SU-DHL-6 (cell line): ENCODE measurements around the gene RC3H2.

Experiments used
- H2AFZ ChIP-seq: fragments of 200-600 bp; sonication (generic); 2 replicates; pipeline ENCODE4 v1.6.1; 2014; ENCODE audit warnings: low read depth, mild to moderate bottlenecking, moderate library complexity, mixed read lengths, antibody characterized with exemption, low read length; ENCODE audit not compliant: severe bottlenecking
- H3F3A ChIP-seq: fragments of 200-600 bp; shearing (Covaris generic); 2 replicates; pipeline ENCODE4 v1.6.0; 2016; ENCODE audit warnings: antibody characterized with exemption, mild to moderate bottlenecking; ENCODE audit not compliant: insufficient read depth
- H3K27ac ChIP-seq: fragments of 200-600 bp; sonication (generic); 2 replicates; pipeline ENCODE4 v1.5.1; 2016; ENCODE audit warnings: low read depth, mild to moderate bottlenecking, low read length, moderate library complexity, mixed read lengths
- H3K27me3 ChIP-seq: fragments of 200-600 bp; sonication (generic), shearing (Covaris generic); 2 replicates; pipeline ENCODE4 v1.6.0; 2014; ENCODE audit warnings: mild to moderate bottlenecking, low read length
- H3K36me3 ChIP-seq: fragments of 200-600 bp; sonication (generic); 2 replicates; pipeline ENCODE4 v1.6.1; 2014; ENCODE audit warnings: mild to moderate bottlenecking, low read length, mixed read lengths
- H3K4me2 ChIP-seq: fragments of 300-600, 200-600 bp; shearing (Covaris generic), sonication (generic); 2 replicates; pipeline ENCODE4 v1.6.0; 2014; ENCODE audit warnings: low read length, low read depth, mild to moderate bottlenecking; ENCODE audit not compliant: poor library complexity, severe bottlenecking
- H3K4me3 ChIP-seq: fragments of 200-600 bp; sonication (generic); 2 replicates; pipeline ENCODE4 v1.5.1; 2014; ENCODE audit warnings: antibody characterized with exemption, low read length, mild to moderate bottlenecking, mixed read lengths; ENCODE audit not compliant: insufficient read depth, poor library complexity, severe bottlenecking
- H3K79me2 ChIP-seq: fragments of 200-600 bp; sonication (generic); 2 replicates; pipeline ENCODE4 v1.6.1; 2014; ENCODE audit warnings: mild to moderate bottlenecking, low read length, moderate library complexity; ENCODE audit not compliant: insufficient read depth
- H3K9ac ChIP-seq: fragments of 200-600 bp; sonication (generic); 2 replicates; pipeline ENCODE4 v1.7.0; 2014; ENCODE audit warnings: mild to moderate bottlenecking, low read length
- H3K9me2 ChIP-seq: fragments of 200-600 bp; sonication (generic); replicated peaks from 2 replicates; pipeline ENCODE4 v1.6.1; 2014; ENCODE audit warnings: low read length; ENCODE audit not compliant: insufficient read depth
- H3K9me3 ChIP-seq: fragments of 200-600 bp; sonication (generic); 2 replicates; pipeline ENCODE4 v1.6.1; 2014; ENCODE audit warnings: low read length, mixed read lengths; ENCODE audit not compliant: insufficient read depth
- H4K20me1 ChIP-seq: fragments of 200-600 bp; sonication (generic); 2 replicates; pipeline ENCODE4 v1.6.1; 2014; ENCODE audit warnings: low read depth, mild to moderate bottlenecking, antibody characterized with exemption, low read length, moderate library complexity, mixed read lengths
- EZH2phosphoT487 ChIP-seq: fragments of 200-600 bp; sonication (generic), shearing (Covaris generic); conservative IDR thresholded peaks from 2 replicates; pipeline ENCODE4 v1.6.1; 2018; ENCODE audit warnings: mild to moderate bottlenecking, antibody characterized with exemption, low read length, moderate library complexity, mixed read lengths
- TF ChIP-seq, protein P1 (sequence below): fragments of 200-600 bp; sonication (generic); IDR thresholded peaks from one replicate; pipeline ENCODE4 v1.5.1; 2017; ENCODE audit warnings: antibody characterized with exemption, mild to moderate bottlenecking, low read length, moderate library complexity; ENCODE audit not compliant: insufficient read depth, poor library complexity, severe bottlenecking

RC3H2 gene

DNA sequence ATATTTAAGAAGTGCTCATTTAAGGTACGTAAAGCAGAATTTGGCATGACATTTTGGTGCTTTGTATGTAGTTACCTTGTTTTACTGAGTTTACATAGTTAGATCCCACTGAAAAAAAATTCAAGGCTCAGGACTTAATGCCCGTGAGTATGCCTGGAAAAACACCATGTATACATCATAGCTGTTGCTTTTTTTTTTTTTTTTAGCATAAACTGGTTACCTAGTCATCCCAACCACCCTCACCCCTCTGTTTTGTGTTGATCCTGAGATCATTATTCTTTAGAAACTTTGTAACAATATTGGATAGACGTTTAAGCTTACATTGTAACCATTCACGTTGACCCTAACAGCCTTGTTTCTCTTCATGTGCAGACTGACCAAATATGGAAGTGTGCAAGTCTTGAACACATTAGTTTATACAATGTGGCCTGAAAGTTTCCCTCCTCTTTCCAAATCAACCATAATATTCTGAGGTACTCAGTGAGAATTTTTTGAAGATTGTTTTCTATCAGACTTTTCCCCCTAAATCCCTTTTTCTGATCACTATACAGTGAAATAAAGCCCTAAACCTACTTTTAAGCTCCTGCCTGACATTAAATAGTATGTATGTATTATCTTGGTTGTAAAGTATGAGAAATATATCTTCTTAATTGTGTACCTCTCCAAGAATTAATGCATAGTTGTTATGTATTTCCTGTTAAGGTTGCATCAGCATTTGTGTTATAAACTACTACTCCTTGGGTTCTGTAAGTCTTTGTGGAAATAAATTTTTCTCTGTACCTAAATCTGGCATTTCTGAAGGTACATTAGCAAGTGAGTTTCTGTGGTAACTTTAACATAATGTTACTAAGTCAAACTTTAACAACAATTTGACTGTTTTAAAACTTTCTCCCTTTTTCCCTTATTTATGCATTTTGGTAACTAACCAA is 40.1 kb upstream of the RC3H2 start:
- Histone ChIP-seq H3K9ac (no peak overlapping the region), H3K4me3 (no peak overlapping the region), H3K4me2 (peak overlapping the region; percentile 29), H3K27me3 (no peaks in the 10 kb centered on the region), H3K79me2 (peaks cover 91% of the 10 kb centered on the region), H4K20me1 (peaks cover 18% of the 10 kb centered on the region), H3F3A (0 out of 2 replicates have a peak, but pooled peaks cover under 1% of the 10 kb centered on the region), H3K27ac (peak overlapping the region; percentile 27; the same call in 1 of the 2 replicates), H2AFZ (no peak overlapping the region), H3K9me3 (no peaks in the 10 kb centered on the region), H3K9me2 (no peaks in the 10 kb centered on the region), H3K36me3 (0 out of 2 replicates have a peak, but pooled peaks cover 3% of the 10 kb centered on the region)
- TF ChIP-seq, protein P1, sequence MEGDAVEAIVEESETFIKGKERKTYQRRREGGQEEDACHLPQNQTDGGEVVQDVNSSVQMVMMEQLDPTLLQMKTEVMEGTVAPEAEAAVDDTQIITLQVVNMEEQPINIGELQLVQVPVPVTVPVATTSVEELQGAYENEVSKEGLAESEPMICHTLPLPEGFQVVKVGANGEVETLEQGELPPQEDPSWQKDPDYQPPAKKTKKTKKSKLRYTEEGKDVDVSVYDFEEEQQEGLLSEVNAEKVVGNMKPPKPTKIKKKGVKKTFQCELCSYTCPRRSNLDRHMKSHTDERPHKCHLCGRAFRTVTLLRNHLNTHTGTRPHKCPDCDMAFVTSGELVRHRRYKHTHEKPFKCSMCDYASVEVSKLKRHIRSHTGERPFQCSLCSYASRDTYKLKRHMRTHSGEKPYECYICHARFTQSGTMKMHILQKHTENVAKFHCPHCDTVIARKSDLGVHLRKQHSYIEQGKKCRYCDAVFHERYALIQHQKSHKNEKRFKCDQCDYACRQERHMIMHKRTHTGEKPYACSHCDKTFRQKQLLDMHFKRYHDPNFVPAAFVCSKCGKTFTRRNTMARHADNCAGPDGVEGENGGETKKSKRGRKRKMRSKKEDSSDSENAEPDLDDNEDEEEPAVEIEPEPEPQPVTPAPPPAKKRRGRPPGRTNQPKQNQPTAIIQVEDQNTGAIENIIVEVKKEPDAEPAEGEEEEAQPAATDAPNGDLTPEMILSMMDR = no peak
- TF ChIP-seq EZH2phosphoT487 = no peak

DNA sequence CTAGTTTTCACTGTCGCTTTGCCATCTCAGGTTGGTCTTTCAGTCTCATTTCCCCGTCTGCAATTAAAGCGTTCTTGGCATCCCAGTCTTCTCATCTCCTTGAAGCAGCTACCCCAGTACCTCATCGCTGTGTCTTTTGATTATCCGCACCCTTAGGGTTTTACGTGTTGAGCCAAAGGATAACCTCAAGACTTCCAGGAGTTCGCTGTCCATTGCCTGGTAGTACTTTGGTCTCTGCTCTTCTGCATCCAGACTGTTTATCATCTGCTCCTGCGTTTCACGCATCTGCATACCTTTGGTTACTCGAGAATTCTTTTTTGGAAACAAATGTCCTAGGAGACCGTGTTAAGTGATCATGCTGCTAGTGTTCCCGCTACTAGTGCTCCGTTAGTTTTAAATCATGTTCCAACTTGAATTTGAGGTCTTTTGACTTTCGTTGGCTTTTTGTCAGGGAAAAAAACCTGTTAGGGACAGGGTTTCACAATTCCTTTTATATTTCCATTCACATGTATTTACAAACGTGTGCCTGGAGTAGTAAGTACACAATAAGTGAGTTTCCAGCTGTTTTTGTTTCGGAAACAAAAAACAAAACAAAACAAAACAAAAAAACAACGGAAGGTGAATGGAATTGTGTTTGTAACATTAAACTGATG is 36.5 kb upstream of the RC3H2 start:
- Histone ChIP-seq H3K27me3 (no peaks in the 10 kb centered on the region), H2AFZ (no peak overlapping the region), H4K20me1 (0 out of 2 replicates have a peak, but pooled peaks cover 4% of the 10 kb centered on the region), H3K4me2 (peak overlapping the region; percentile 77), H3K9ac (peak overlapping the region; percentile 69), H3K9me3 (no peaks in the 10 kb centered on the region), H3K36me3 (no peaks in the 10 kb centered on the region), H3K9me2 (no peaks in the 10 kb centered on the region), H3K79me2 (peaks cover 58% of the 10 kb centered on the region), H3K27ac (peak overlapping the region; percentile 27; the same call in 1 of the 2 replicates), H3F3A (peaks cover 22% of the 10 kb centered on the region; the same call in 1 of the 2 replicates), H3K4me3 (peak overlapping the region; percentile 79)
- TF ChIP-seq, protein P1 = no peak
- TF ChIP-seq EZH2phosphoT487 = no peak

DNA sequence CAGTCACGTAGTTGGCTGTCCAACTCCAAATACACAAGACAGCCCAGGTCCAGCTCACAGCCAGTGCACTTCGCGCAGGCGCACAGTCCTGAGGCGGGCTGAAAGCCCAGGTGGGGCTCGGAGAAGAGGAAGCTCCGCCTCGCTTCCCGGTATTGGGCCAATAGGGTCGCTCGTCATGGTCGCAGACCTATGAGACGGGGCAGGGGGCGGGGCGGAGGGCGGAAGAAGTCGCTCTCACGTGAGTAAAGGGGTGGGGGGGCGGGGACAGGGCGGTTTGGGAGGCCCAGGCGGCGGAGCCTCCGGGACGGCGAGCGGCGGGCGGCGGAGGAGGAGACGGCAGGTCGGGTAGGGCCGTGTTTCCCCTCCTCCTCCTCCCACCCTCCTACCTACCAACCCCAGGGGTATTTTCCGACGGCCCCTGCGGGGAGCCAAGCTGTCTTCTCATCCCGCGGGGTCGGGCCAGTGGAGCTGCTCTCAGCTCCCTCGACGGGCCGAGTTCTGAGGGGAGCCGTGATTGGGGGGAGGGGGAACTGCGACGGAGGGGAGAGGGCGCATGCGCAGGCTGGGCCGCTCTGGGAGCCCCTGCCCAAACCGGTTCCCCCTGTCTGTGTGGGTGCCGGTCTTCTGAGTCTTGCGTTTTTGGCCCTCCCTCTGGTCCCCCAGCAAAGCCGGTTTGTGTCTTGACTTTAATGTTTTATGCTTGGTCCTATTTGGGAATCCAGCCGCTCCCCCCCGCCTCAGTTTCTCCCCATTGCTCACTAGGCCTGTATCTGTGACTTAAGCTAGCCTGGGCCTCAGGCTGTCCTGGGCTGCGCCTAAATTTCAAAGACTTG is 35.8 kb upstream of the RC3H2 start, which contains the start of gene RABGAP1:
TSS of gene RABGAP1 (plus strand) at position 272 of the 833 bp plus-strand sequence. CDS start 16,040 bp downstream, outside the sequence.
- Histone ChIP-seq H3K9me3 (no peaks in the 10 kb centered on the region), H3K27ac (peak within 1 kb of the TSS; percentile 27; the same call in 1 of the 2 replicates), H3K9me2 (no peaks in the 10 kb centered on the region), H3K4me3 (peak within 1 kb of the TSS; percentile 79), H4K20me1 (0 out of 2 replicates have a peak, but pooled peaks cover 4% of the 10 kb centered on the region), H3K36me3 (no peaks in the 10 kb centered on the region), H3K4me2 (peak within 1 kb of the TSS; percentile 77), H3K27me3 (no peaks in the 10 kb centered on the region), H3K9ac (peak within 1 kb of the TSS; percentile 69), H3K79me2 (peaks cover 52% of the 10 kb centered on the region), H3F3A (peaks cover 22% of the 10 kb centered on the region; the same call in 1 of the 2 replicates), H2AFZ (peak within 1 kb of the TSS; percentile 75)
- TF ChIP-seq, protein P1 = no peak
- TF ChIP-seq EZH2phosphoT487 = no peak
